Adrenal gland (tissue), 12 donors: ENCODE data around the gene ZNF77. TPM values are rescaled to one million over a fixed set of nuclear protein-coding genes. Genes with fewer than 3 reads are reported as not detected.

ENCODE experiments used
- DNase-seq, 7 donors: peaks; one replicate each; pipeline ENCODE4 v3.0.0-alpha.2; 2019 to 2020
- H3K27ac ChIP-seq, 5 donors: fragments of 200-600 bp; sonication (generic) in 4 of 5; 1 replicate in 3 of 5; 2 replicates in 2 of 5; pipeline versions ENCODE4 v1.5.1 to v1.8.0; 2016 to 2020; ENCODE audit warnings: mild to moderate bottlenecking in 1 of 5
- H3K27me3 ChIP-seq: fragments of 200-600 bp; 2 replicates; pipeline ENCODE4 v1.8.0; 2021
- H3K36me3 ChIP-seq, 2 donors: fragments of 200-600 bp; replicated peaks in 1 of 2; 1 replicate in 1 of 2; 2 replicates in 1 of 2; pipeline versions ENCODE4 v1.5.1 to v1.8.0; 2018 to 2022
- H3K4me1 ChIP-seq, 2 donors: fragments of 200-600 bp; replicated peaks in 1 of 2; 1 replicate in 1 of 2; 2 replicates in 1 of 2; pipeline versions ENCODE4 v1.5.1 to v1.8.0; 2018 to 2021
- H3K4me3 ChIP-seq, 4 donors: fragments of 200-600 bp; sonication (generic) in 3 of 4; one replicate each; pipeline ENCODE4 v1.5.1; 2016 to 2018
- H3K9me3 ChIP-seq, 3 donors: fragments of 200-600 bp; sonication (generic) in 1 of 3; replicated peaks in 1 of 3; 1 replicate in 2 of 3; 2 replicates in 1 of 3; pipeline versions ENCODE4 v1.5.1 to v1.8.0; 2016 to 2021
- POLR2A ChIP-seq, 2 donors: fragments of 450-650 bp; IDR thresholded peaks; one replicate each; pipeline ENCODE4 v1.6.1; 2017; ENCODE audit warnings: antibody characterized with exemption in 2 of 2, mild to moderate bottlenecking in 2 of 2, moderate library complexity in 1 of 2
- WGBS, 4 donors: extraction: QIAGEN DNeasy Blood & Tissue Kit in 2 of 4; methylation state at CpG; one replicate each; pipeline versions ENCODE4 v1.1.5 to v1.1.7; 2013 to 2017; 5-methylcytosine and 5-hydroxymethylcytosine counted together
- intact Hi-C, 2 donors: fragments of 100-400 bp; cut with DNase I; formaldehyde crosslinking; loops; one replicate each; pipeline versions ENCODE4 v1.14.1 to v1.15.0; 2022 to 2023
- polyA plus RNA-seq, 3 donors: library from polyadenylated mRNA; stranded (reverse); fragments of 200-250 nt in 2 of 3; fragments of 350-450 nt in 1 of 3; fragmentation: Illumina TruSeq in 1 of 3; extraction: RNeasy Lipid Tissue Mini Kit (QIAGEN cat#74804) in 1 of 3; gene quantifications; one replicate each; pipeline ENCODE4 v1.2.3, GENCODE V29; 2013 to 2014
- total RNA-seq, 9 donors: library from RNA; depleted of rRNA in 4 of 9; stranded (reverse); fragments of >200 nt in 4 of 9; fragments of 120-200 nt in 1 of 9; fragmentation: NEBNext Ultra II Directional in 1 of 9; extraction: Animal tissue kit (Norgen Biotek cat#: 25700) in 1 of 9; gene quantifications; one replicate each; pipeline versions ENCODE4 v1.1.0 to v1.2.4, GENCODE V29; 2013 to 2023
- TF ChIP-seq, protein P1 (sequence below), 6 experiments: fragments of 450-650 bp in 4 of 6; fragments of 200-600 bp in 2 of 6; sonication (generic) in 1 of 6; IDR thresholded peaks; 1 replicate in 5 of 6; 2 replicates in 1 of 6; pipeline versions ENCODE4 v1.5.1 to v1.8.0; 2016 to 2021; ENCODE audit warnings: antibody characterized with exemption in 6 of 6, mild to moderate bottlenecking in 2 of 6, moderate library complexity in 1 of 6
- donor health status: healthy with polysubstance abuse.
- donor health status: Bipolar disorder and iron deficiency.
- donor health status: DM: yes; HTN: yes; CAD: no.
- donor health status: DM: no; HTN: no; CAD: no.
- donor health status: DM: no; HTN: no; CAD: no.
- donor health status: DM: yes; HTN: yes; CAD: no.

The ZNF77 gene
- total and polyA plus RNA-seq, 12 donors, result 1.1 to 10.6 (median 3.6) TPM

DNA sequence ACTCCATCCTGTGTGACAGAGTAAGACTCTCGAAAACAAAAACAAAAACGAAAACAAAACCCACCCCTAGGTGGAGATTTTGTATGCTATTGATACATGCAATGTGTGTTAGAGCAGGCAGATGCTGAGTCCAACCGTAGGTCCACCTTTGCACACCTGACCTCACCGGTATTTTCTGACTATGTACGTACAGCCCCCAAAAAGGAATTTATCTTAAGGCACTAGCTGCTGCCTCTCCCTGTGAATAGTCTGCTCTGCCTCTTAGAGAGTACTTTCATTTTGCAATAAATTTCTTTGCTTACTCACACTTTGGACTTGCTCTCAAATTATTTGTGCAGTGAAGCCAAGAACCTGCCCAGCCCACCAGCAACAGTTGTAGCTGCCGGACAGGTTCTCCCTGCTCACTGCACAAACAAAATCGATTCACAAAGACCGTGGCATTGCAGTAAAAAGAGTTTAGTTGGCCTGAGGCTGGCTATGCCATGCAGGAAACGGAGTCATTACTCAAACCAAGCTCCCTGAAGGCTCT, 8.2 kb upstream of the ZNF77 start:
- peak overlapping the region in 1 of 4 donors; percentile 30 for H3K4me3 ChIP-seq
- intact Hi-C loops, result loop anchor here (10.0 kb wide), 2 partner anchors 122 to 152 kb away; no protein-coding TSS in a partner anchor
- H3K27ac ChIP-seq, result peak overlapping the region in 3 of 5 donors; percentile 9 to 44 (median 10)

DNA sequence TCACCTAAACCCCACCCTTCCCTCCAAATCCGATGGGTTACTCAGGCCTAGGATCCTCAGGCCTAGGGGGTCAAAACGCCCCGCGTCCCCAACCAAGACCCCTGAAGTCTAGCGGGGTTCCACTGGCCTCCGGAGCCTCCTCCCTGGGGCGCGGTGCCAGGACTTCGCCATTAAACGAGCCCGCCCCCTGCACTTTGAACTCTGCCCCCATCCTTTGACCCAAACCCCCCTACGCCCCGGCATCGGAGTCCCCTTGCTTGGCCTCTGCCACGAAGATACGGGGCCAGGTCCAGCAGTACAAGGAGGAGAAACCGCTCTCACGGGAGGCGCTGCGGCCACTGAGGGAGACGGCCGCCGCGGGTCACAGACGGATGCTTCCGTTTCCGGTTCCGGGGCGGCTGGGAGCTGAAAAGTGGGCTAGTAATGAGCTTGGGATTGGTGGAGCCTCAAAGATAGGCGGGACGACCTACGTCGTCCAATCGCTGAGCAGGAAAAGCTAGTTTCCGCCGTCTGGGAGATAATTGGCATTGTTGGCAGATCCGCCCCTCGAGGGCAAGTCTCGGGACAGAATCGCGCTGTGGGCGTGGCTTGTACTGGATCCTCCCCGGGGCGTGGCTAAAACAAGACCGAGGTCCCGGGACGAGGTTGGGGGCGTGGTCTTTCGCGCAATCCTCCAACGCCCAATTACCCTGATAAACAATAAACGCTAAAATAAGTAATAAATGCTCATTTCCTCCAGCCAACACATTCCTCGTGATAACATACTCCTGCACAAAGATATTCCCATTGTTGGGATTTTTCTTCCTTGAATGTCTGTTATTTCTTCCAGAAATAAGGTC, 5.7 kb upstream of the ZNF77 start:
- H3K27me3 ChIP-seq, result no peaks in the 10 kb centered on the region
- peak; percentile 80 to 91 for TF ChIP-seq POLR2A (IDR thresholded peaks at IDR 0.05)
- TF ChIP-seq, protein P1, sequence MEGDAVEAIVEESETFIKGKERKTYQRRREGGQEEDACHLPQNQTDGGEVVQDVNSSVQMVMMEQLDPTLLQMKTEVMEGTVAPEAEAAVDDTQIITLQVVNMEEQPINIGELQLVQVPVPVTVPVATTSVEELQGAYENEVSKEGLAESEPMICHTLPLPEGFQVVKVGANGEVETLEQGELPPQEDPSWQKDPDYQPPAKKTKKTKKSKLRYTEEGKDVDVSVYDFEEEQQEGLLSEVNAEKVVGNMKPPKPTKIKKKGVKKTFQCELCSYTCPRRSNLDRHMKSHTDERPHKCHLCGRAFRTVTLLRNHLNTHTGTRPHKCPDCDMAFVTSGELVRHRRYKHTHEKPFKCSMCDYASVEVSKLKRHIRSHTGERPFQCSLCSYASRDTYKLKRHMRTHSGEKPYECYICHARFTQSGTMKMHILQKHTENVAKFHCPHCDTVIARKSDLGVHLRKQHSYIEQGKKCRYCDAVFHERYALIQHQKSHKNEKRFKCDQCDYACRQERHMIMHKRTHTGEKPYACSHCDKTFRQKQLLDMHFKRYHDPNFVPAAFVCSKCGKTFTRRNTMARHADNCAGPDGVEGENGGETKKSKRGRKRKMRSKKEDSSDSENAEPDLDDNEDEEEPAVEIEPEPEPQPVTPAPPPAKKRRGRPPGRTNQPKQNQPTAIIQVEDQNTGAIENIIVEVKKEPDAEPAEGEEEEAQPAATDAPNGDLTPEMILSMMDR (IDR thresholded peaks at IDR 0.05), result no peak
- WGBS, 4 donors, result 0 to 2% (median 1%) methylated on average over 30 to 53 of the region's 53 CpGs
- H3K9me3 ChIP-seq, result no peaks in the 10 kb centered on the region
- DNase-seq, result peak; percentile 100
- peaks cover 12 to 13% of the 10 kb centered on the region in 2 donors for H3K4me1 ChIP-seq
- peak overlapping the region; percentile 90 to 97 (median 96) for H3K27ac ChIP-seq
- peak overlapping the region; percentile 52 to 93 (median 81) for H3K4me3 ChIP-seq
- no peaks in the 10 kb centered on the region for H3K36me3 ChIP-seq
- intact Hi-C loops, result loop anchor here (10.0 kb wide), 2 partner anchors 124 to 154 kb away; no protein-coding TSS in a partner anchor

More for the DNA sequence above, 8.2 kb upstream of the ZNF77 start:
- WGBS, 4 donors, result 29 to 34% (median 32%) methylated on average over 8 to 9 of the region's 9 CpGs
- DNase-seq, result no peak
- peak in 1 of 2 donors; percentile 34 for TF ChIP-seq POLR2A (IDR thresholded peaks at IDR 0.05)
- TF ChIP-seq, protein P1 (IDR thresholded peaks at IDR 0.05), result peak in 3 of 6 experiments; percentile 9 to 20 (median 16)
- no peaks in the 10 kb centered on the region for H3K36me3 ChIP-seq
- H3K27me3 ChIP-seq, result no peaks in the 10 kb centered on the region
- H3K9me3 ChIP-seq, result no peaks in the 10 kb centered on the region
- peaks cover 11% of the 10 kb centered on the region in 2 donors for H3K4me1 ChIP-seq

DNA sequence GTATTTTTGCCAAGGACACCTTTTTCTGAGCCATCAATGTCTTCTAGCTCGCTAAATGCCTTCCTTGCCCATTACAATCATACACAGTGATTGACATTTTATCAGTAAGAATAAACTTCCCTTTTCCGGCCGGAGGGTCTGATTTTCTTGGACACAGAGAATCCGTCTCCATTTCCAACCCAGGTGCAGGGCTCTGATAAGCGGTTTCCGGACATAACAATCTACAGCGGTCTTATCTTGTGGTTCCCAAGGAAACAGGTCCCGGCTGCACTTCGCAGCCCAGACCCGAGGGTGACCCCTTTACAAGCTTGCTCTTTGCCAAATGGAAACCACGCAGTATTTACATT, 5.1 kb upstream of the ZNF77 start:
- H3K4me3 ChIP-seq, result peak overlapping the region; percentile 52 to 93 (median 81)
- WGBS, 4 donors, result 0 to 4% (median 0%) methylated on average over 6 to 11 of the region's 11 CpGs
- TF ChIP-seq, protein P1 (IDR thresholded peaks at IDR 0.05), result no peak
- no peak for TF ChIP-seq POLR2A (IDR thresholded peaks at IDR 0.05)
- H3K27me3 ChIP-seq, result no peaks in the 10 kb centered on the region
- intact Hi-C loops, result loop anchor here (10.0 kb wide), 3 partner anchors 65 to 155 kb away; no protein-coding TSS in a partner anchor
- H3K27ac ChIP-seq, result peak overlapping the region; percentile 90 to 97 (median 96)
- H3K4me1 ChIP-seq, result peaks cover 15 to 16% of the 10 kb centered on the region in 2 donors
- no peaks in the 10 kb centered on the region for H3K9me3 ChIP-seq
- no peaks in the 10 kb centered on the region for H3K36me3 ChIP-seq
- peak; percentile 49 to 87 (median 68) for DNase-seq

DNA sequence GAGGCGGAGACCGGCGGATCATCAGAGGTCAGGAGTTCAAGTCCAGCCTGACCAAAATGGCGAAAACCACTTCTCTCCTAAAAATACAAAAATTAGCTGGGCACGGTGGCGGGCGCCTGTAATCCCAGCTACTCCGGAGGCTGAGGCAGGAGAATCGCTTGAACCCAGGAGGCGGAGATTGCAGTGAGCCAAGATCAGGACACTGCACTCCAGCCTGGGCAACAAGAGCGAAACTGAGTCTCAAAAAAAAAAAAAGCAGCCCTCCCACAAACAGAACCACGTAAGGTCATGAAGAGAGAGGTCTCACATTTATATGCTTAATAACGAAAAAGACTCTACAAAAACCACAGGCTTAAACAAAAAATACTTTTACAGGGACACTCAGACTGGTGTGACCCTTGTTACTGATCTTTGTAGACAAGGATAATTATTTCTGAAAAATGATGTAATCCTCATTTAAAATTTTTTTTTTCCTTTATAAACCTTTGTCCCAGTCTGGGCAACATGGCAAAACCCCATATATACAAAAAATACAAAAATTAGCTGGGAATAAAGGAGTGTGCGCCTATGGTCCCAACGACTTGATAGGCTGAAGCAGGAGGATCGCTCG, 909 bp upstream of the ZNF77 start:
- Histone ChIP-seq H3K27me3 (no peaks in the 10 kb centered on the region), H3K4me3 (peak overlapping the region in 3 of 4 donors; percentile 13 to 90 (median 59)), H3K9me3 (no peaks in the 10 kb centered on the region), H3K27ac (peak overlapping the region in 4 of 5 donors; percentile 78 to 96 (median 92)), H3K4me1 (peaks cover 15 to 20% of the 10 kb centered on the region in 2 donors), H3K36me3 (no peaks in the 10 kb centered on the region)
- WGBS, 4 donors, result 37 to 52% (median 42%) methylated on average over 16 to 17 of the region's 17 CpGs
- TF ChIP-seq POLR2A (IDR thresholded peaks at IDR 0.05), result no peak
- TF ChIP-seq, protein P1 (IDR thresholded peaks at IDR 0.05), result no peak
- intact Hi-C loops, result loop anchor here (10.0 kb wide), 1 partner anchor 61 kb away; no protein-coding TSS in a partner anchor
- DNase-seq, result no peak
